H1 (cell line): ENCODE data around the gene ARSI.

Source experiments
- CHD1 ChIP-seq: IDR thresholded peaks from 2 replicates; pipeline ENCODE4 v1.6.1; 2012; ENCODE audit warnings: low read depth, low read length, improper control_type of control experiment
- CTCF ChIP-seq, 3 experiments: IDR thresholded peaks; 1 replicate in 2 of 3; 2 replicates in 1 of 3; pipeline versions ENCODE4 v1.5.1 to v1.6.1; 2011; ENCODE audit warnings: low read length in 3 of 3, mild to moderate bottlenecking in 3 of 3, inconsistent platforms in 2 of 3, low read depth in 1 of 3, moderate library complexity in 1 of 3; ENCODE audit not compliant: insufficient read depth in 1 of 3; ENCODE audit errors: control extremely low read depth in 1 of 3
- EZH2 ChIP-seq: fragments of 200-600 bp; sonication (generic); IDR thresholded peaks from 2 replicates; pipeline ENCODE4 v1.7.1; 2012; ENCODE audit warnings: low read depth, mild to moderate bottlenecking, moderate library complexity, low read length, inconsistent platforms; ENCODE audit not compliant: severe bottlenecking
- KDM1A ChIP-seq: fragments of 200-600, 300-600 bp; sonication (generic); IDR thresholded peaks from 2 replicates; pipeline ENCODE4 v1.7.1; 2016; ENCODE audit warnings: mild to moderate bottlenecking, low read length, borderline replicate concordance
- POLR2A ChIP-seq, 2 experiments: IDR thresholded peaks; 1 replicate in 1 of 2; 2 replicates in 1 of 2; pipeline ENCODE4 v1.6.1; 2011; ENCODE audit warnings: low read depth in 2 of 2, low read length in 2 of 2, mild to moderate bottlenecking in 2 of 2; ENCODE audit errors: control extremely low read depth in 1 of 2
- POLR2AphosphoS5 ChIP-seq: IDR thresholded peaks from 2 replicates; pipeline ENCODE4 v1.6.1; 2011; ENCODE audit warnings: low read depth, low read length
- POU5F1 ChIP-seq: IDR thresholded peaks from 2 replicates; pipeline ENCODE4 v1.6.1; 2011; ENCODE audit warnings: low read depth, mild to moderate bottlenecking, low read length, moderate library complexity
- RFX5 ChIP-seq: IDR thresholded peaks from 2 replicates; pipeline ENCODE4 v1.6.1; 2011; ENCODE audit warnings: low read depth, low read length, improper control_type of control experiment, borderline replicate concordance
- SIN3A ChIP-seq, 2 experiments: IDR thresholded peaks in 1 of 2; conservative IDR thresholded peaks in 1 of 2; 2 replicates each; pipeline ENCODE4 v1.6.1; 2011 to 2012; ENCODE audit warnings: low read length in 2 of 2, improper control_type of control experiment in 1 of 2, low read depth in 1 of 2, mild to moderate bottlenecking in 1 of 2
- SIX5 ChIP-seq: IDR thresholded peaks from 2 replicates; pipeline ENCODE4 v1.6.1; 2011; ENCODE audit warnings: mild to moderate bottlenecking, low read depth, low read length
- SP1 ChIP-seq: IDR thresholded peaks from 2 replicates; pipeline ENCODE4 v1.6.1; 2011; ENCODE audit warnings: low read depth, low read length
- TBP ChIP-seq: IDR thresholded peaks from 2 replicates; pipeline ENCODE4 v1.6.1; 2011; ENCODE audit warnings: low read depth, low read length, improper control_type of control experiment
- TEAD4 ChIP-seq: IDR thresholded peaks from 2 replicates; pipeline ENCODE4 v1.6.1; 2012; ENCODE audit warnings: low read depth, low read length, inconsistent platforms, mixed read lengths
- USF2 ChIP-seq: IDR thresholded peaks from 2 replicates; pipeline ENCODE4 v1.6.1; 2011; ENCODE audit warnings: low read length, improper control_type of control experiment

GRCh38 chr5:150256410-150257064 lies 46.2 kb downstream of the ARSI start:
- no peak for TF ChIP-seq SIX5
- no peak for TF ChIP-seq POLR2AphosphoS5
- no peak for TF ChIP-seq SP1
- TF ChIP-seq POLR2A (IDR thresholded peaks at IDR 0.05; ENCODE audit: control extremely low read depth in 1 of 2, low read depth in 2 of 2, low read length in 2 of 2): no peak
- TF ChIP-seq CTCF (IDR thresholded peaks at IDR 0.05; ENCODE audit: control extremely low read depth in 1 of 3, insufficient read depth in 1 of 3, low read depth in 1 of 3, low read length in 3 of 3): peak; percentile 72 to 82 (median 75)
- no peak for TF ChIP-seq RFX5
- no peak for TF ChIP-seq SIN3A (conservative IDR thresholded peaks at IDR 0.05 in 1 of 2, IDR thresholded peaks at IDR 0.05 in 1 of 2; ENCODE audit: low read depth in 1 of 2, low read length in 2 of 2)
- TF ChIP-seq POU5F1: no peak
- TF ChIP-seq KDM1A: no peak
- no peak for TF ChIP-seq EZH2
- no peak for TF ChIP-seq USF2
- TF ChIP-seq TEAD4: no peak
- no peak for TF ChIP-seq CHD1
- no peak for TF ChIP-seq TBP
